H1 (cell line): ENCODE data around the gene WDR45B.

Source experiments
- CBX8 ChIP-seq: fragments of 300-800, 300-1000 bp; sonication (generic); IDR thresholded peaks from 2 replicates; pipeline ENCODE4 v1.7.1; 2016; ENCODE audit warnings: low read depth, low read length, borderline replicate concordance
- CEBPB ChIP-seq: IDR thresholded peaks from 2 replicates; pipeline ENCODE4 v1.6.1; 2012; ENCODE audit warnings: low read depth, low read length
- CREB1 ChIP-seq: IDR thresholded peaks from 2 replicates; pipeline ENCODE4 v1.6.1; 2012; ENCODE audit warnings: inconsistent platforms
- EZH2 ChIP-seq: fragments of 200-600 bp; sonication (generic); IDR thresholded peaks from 2 replicates; pipeline ENCODE4 v1.7.1; 2012; ENCODE audit warnings: low read depth, mild to moderate bottlenecking, moderate library complexity, low read length, inconsistent platforms; ENCODE audit not compliant: severe bottlenecking
- GABPA ChIP-seq: IDR thresholded peaks from 2 replicates; pipeline ENCODE4 v1.6.1; 2011; ENCODE audit warnings: mild to moderate bottlenecking, low read length, moderate library complexity, borderline replicate concordance; ENCODE audit not compliant: insufficient read depth
- POLR2A ChIP-seq, 2 experiments: IDR thresholded peaks; 1 replicate in 1 of 2; 2 replicates in 1 of 2; pipeline ENCODE4 v1.6.1; 2011; ENCODE audit warnings: low read depth in 2 of 2, low read length in 2 of 2, mild to moderate bottlenecking in 2 of 2; ENCODE audit errors: control extremely low read depth in 1 of 2
- RBBP5 ChIP-seq: IDR thresholded peaks from 2 replicates; pipeline ENCODE4 v1.7.1; 2012; ENCODE audit warnings: low read depth, mild to moderate bottlenecking, inconsistent platforms, low read length, moderate library complexity, borderline replicate concordance
- RNF2 ChIP-seq: fragments of 200-900, 300-1000 bp; sonication (generic); IDR thresholded peaks from 2 replicates; pipeline ENCODE4 v1.7.1; 2016; ENCODE audit warnings: borderline replicate concordance, low read depth, mild to moderate bottlenecking, antibody characterized with exemption, low read length; ENCODE audit not compliant: poor library complexity, severe bottlenecking; ENCODE audit errors: missing control alignments
- SUZ12 ChIP-seq: fragments of 200-600 bp; sonication (generic); IDR thresholded peaks from 2 replicates; pipeline ENCODE4 v1.6.1; 2012; ENCODE audit warnings: mild to moderate bottlenecking, inconsistent platforms, low read length, moderate library complexity, mixed read lengths
- TAF1 ChIP-seq: IDR thresholded peaks from 2 replicates; pipeline ENCODE4 v1.6.1; 2011; ENCODE audit warnings: mild to moderate bottlenecking, low read depth, low read length
- YY1 ChIP-seq: IDR thresholded peaks from 2 replicates; pipeline ENCODE4 v1.6.1; 2011; ENCODE audit warnings: low read depth, mild to moderate bottlenecking, low read length
- TF ChIP-seq, protein P1 (sequence below), 3 experiments: IDR thresholded peaks; 1 replicate in 2 of 3; 2 replicates in 1 of 3; pipeline versions ENCODE4 v1.5.1 to v1.6.1; 2011; ENCODE audit warnings: low read length in 3 of 3, mild to moderate bottlenecking in 3 of 3, inconsistent platforms in 2 of 3, low read depth in 1 of 3, moderate library complexity in 1 of 3; ENCODE audit not compliant: insufficient read depth in 1 of 3; ENCODE audit errors: control extremely low read depth in 1 of 3
- TF ChIP-seq, protein P2 (sequence below): IDR thresholded peaks from 2 replicates; pipeline ENCODE4 v1.6.1; 2012; ENCODE audit warnings: low read length, inconsistent platforms

- TF ChIP-seq GABPA (no peak), RNF2 (no peak), EZH2 (no peak), CBX8 (no peak), CEBPB (no peak), TAF1 (no peak), RBBP5 (no peak), CREB1 (no peak), POLR2A (IDR thresholded peaks at IDR 0.05; ENCODE audit: control extremely low read depth in 1 of 2, low read depth in 2 of 2, low read length in 2 of 2) (no peak), SUZ12 (no peak), YY1 (no peak)
- TF ChIP-seq, protein P1, sequence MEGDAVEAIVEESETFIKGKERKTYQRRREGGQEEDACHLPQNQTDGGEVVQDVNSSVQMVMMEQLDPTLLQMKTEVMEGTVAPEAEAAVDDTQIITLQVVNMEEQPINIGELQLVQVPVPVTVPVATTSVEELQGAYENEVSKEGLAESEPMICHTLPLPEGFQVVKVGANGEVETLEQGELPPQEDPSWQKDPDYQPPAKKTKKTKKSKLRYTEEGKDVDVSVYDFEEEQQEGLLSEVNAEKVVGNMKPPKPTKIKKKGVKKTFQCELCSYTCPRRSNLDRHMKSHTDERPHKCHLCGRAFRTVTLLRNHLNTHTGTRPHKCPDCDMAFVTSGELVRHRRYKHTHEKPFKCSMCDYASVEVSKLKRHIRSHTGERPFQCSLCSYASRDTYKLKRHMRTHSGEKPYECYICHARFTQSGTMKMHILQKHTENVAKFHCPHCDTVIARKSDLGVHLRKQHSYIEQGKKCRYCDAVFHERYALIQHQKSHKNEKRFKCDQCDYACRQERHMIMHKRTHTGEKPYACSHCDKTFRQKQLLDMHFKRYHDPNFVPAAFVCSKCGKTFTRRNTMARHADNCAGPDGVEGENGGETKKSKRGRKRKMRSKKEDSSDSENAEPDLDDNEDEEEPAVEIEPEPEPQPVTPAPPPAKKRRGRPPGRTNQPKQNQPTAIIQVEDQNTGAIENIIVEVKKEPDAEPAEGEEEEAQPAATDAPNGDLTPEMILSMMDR (IDR thresholded peaks at IDR 0.05; ENCODE audit: control extremely low read depth in 1 of 3, insufficient read depth in 1 of 3, low read depth in 1 of 3, low read length in 3 of 3) = no peak
- TF ChIP-seq, protein P2, sequence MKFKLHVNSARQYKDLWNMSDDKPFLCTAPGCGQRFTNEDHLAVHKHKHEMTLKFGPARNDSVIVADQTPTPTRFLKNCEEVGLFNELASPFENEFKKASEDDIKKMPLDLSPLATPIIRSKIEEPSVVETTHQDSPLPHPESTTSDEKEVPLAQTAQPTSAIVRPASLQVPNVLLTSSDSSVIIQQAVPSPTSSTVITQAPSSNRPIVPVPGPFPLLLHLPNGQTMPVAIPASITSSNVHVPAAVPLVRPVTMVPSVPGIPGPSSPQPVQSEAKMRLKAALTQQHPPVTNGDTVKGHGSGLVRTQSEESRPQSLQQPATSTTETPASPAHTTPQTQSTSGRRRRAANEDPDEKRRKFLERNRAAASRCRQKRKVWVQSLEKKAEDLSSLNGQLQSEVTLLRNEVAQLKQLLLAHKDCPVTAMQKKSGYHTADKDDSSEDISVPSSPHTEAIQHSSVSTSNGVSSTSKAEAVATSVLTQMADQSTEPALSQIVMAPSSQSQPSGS = no peak
Observed at GRCh38 chr17:82596837-82597672, 51.2 kb downstream of the WDR45B start.
